ENCODE data around the gene CHST9. TPM values are rescaled to one million over a fixed set of nuclear protein-coding genes. Genes with fewer than 3 reads are reported as not detected.

CHST9 gene
- total RNA-seq, 1 experiment from 2014 or later = 3.5 TPM

GRCh38 chr18:26943906-26944305, 241.2 kb downstream of the CHST9 start:
- H3K79me2 ChIP-seq (ENCODE audit: insufficient read depth, low read length) = no peaks in the 10 kb centered on the region

More at GRCh38 chr18:26943906-26944305, 241.2 kb downstream of the CHST9 start:
- no peak overlapping the region for H2BK20ac ChIP-seq (ENCODE audit: low read depth, low read length, poor library complexity, severe bottlenecking)
- H3K23ac ChIP-seq (ENCODE audit: insufficient read length, low read depth, low read length) = no peak overlapping the region
- H3K79me1 ChIP-seq (ENCODE audit: insufficient read depth, low read depth, low read length, poor library complexity, severe bottlenecking) = no peaks in the 10 kb centered on the region
- no peaks in the 10 kb centered on the region for H3K9me3 ChIP-seq (ENCODE audit: control insufficient read depth, low read depth, low read length)
- H2BK15ac ChIP-seq (ENCODE audit: low read depth, low read length) = no peak overlapping the region
- no peak overlapping the region for H3K56ac ChIP-seq (ENCODE audit: insufficient read length, low read depth, low read length)
- H3K27ac ChIP-seq (ENCODE audit: insufficient read length, low read depth, low read length) = no peak overlapping the region
- no peak overlapping the region for H4K5ac ChIP-seq (ENCODE audit: insufficient read length, low read depth, low read length)
- no peaks in the 10 kb centered on the region for H3K27me3 Mint-ChIP-seq (ENCODE audit: low read depth)
- no peak overlapping the region for H4K91ac ChIP-seq (ENCODE audit: insufficient read length, low read depth, low read length)
- no peak overlapping the region for H4K8ac ChIP-seq (replicated peaks; ENCODE audit: insufficient read length, low read depth, low read length)
- H3K27ac Mint-ChIP-seq = no peak overlapping the region; a peak in 1 of 7 replicates
- H2BK120ac ChIP-seq (ENCODE audit: low read depth, low read length, poor library complexity, severe bottlenecking) = no peak overlapping the region
- H3K14ac ChIP-seq (ENCODE audit: insufficient read depth, low read length) = no peak overlapping the region
- H3K9ac ChIP-seq (ENCODE audit: extremely low read depth, insufficient read length, low read length) = no peak overlapping the region
- H3K23me2 ChIP-seq (ENCODE audit: insufficient read length, low read depth, low read length, poor library complexity, severe bottlenecking) = no peaks in the 10 kb centered on the region
- H3K9me3 Mint-ChIP-seq = peaks cover 3 to 6% of the 10 kb centered on the region in 2 experiments; a peak in 3 of 5 replicates
- no peaks in the 10 kb centered on the region for H4K20me1 ChIP-seq (ENCODE audit: control insufficient read depth, insufficient read depth, insufficient read length)
- no peak overlapping the region for H3K4me3 Mint-ChIP-seq
- no peak overlapping the region for H2AFZ ChIP-seq (ENCODE audit: low read length)
- peaks cover 3 to 4% of the 10 kb centered on the region in 2 experiments; a peak in 1 of 4 replicates for H3K4me1 Mint-ChIP-seq
- peaks cover 2 to 10% (median 4%) of the 10 kb centered on the region in 3 experiments; a peak in 4 of 7 replicates for H3K36me3 Mint-ChIP-seq (ENCODE audit: insufficient read depth in 1 of 3, low read depth in 3 of 3)
- H3T11ph ChIP-seq (ENCODE audit: low read length) = no peak overlapping the region
- no peaks in the 10 kb centered on the region for H3K4me1 ChIP-seq (ENCODE audit: insufficient read depth, low read length)
- H2BK5ac ChIP-seq (ENCODE audit: insufficient read length, low read length) = no peak overlapping the region
- no peak overlapping the region for H3K4me2 ChIP-seq (ENCODE audit: insufficient read depth, insufficient read length, low read length)
- TF ChIP-seq CTCF (conservative IDR thresholded peaks at IDR 0.05) = no peak
- no peak overlapping the region for H3K4ac ChIP-seq (ENCODE audit: low read depth, low read length)
- H3K18ac ChIP-seq (ENCODE audit: insufficient read length, low read depth, low read length) = no peak overlapping the region
- no CpG with 5 or more reads among the region's 3 CpGs for WGBS (ENCODE audit: extremely low coverage, insufficient read length, low lambda C conversion rate)
- no peaks in the 10 kb centered on the region for H3K27me3 ChIP-seq (ENCODE audit: insufficient read depth, low read length)
- H2AK5ac ChIP-seq (ENCODE audit: insufficient read length, low read length) = no peak overlapping the region
- no peak for DNase-seq
- H2BK12ac ChIP-seq (ENCODE audit: insufficient read length, low read depth, low read length) = no peak overlapping the region

All from H9 (cell line).